Caco-2 (cell line): ENCODE measurements around the gene MPDU1. TPM values are rescaled to one million over a fixed set of nuclear protein-coding genes. Genes with fewer than 3 reads are reported as not detected.

ENCODE experiments used
- Bru-seq: library from RNA; stranded (reverse); fragments of 400-500 nt; gene quantifications from one replicate; lab custom pipeline; 2021; lab: Mats Ljungman, UMichigan
- BruChase-seq, 2 experiments: library from RNA; stranded (reverse); fragments of 400-500 nt; gene quantifications; one replicate each; lab custom pipeline; 2021; lab: Mats Ljungman, UMichigan
- BruUV-seq: library from RNA; stranded (reverse); fragments of 400-500 nt; replicated peaks from 2 replicates; lab custom pipeline; 2021; lab: Mats Ljungman, UMichigan
- CTCF ChIA-PET: fragments of 300-600 bp; sonication (Branson Sonifier 250); formaldehyde crosslinking; loops from one replicate; lab custom pipeline; 2022; ENCODE audit warnings: antibody characterized with exemption; lab: Charles Lee
- POLR2A ChIA-PET: fragments of 300-600 bp; sonication (Branson Sonifier 250); formaldehyde crosslinking; loops from one replicate; lab custom pipeline; 2022; ENCODE audit warnings: antibody characterized with exemption; lab: Charles Lee
- DNase-seq, 2 experiments: peaks; one replicate each; pipeline versions ENCODE4 v3.0.0 to v3.0.0-alpha.2; 2020 to 2022
- H3K27me3 ChIP-seq: replicated peaks from 2 replicates; pipeline ENCODE4 v1.6.0; 2011; ENCODE audit warnings: low read length; ENCODE audit not compliant: control insufficient read depth, insufficient read depth
- H3K36me3 ChIP-seq: 2 replicates; pipeline ENCODE4 v1.5.1; 2011; ENCODE audit warnings: low read length; ENCODE audit not compliant: control insufficient read depth, insufficient read depth
- H3K4me1 ChIP-seq: fragments of 250-450 bp; sonication (Bioruptor Pico); 2 replicates; pipeline ENCODE4 v1.5.1; 2020; ENCODE audit warnings: mild to moderate bottlenecking
- H3K4me3 ChIP-seq: 2 replicates; pipeline ENCODE4 v1.5.1; 2011; ENCODE audit warnings: low read depth, mild to moderate bottlenecking, control low read depth, low read length
- H3K9me3 ChIP-seq: fragments of 250-450 bp; sonication (Bioruptor Pico); 2 replicates; pipeline ENCODE4 v1.5.1; 2020; ENCODE audit warnings: mild to moderate bottlenecking, moderate library complexity
- H3K27ac Mint-ChIP-seq: one replicate; pipeline ENCODE4 v1.8.0; 2022; ENCODE audit warnings: mixed read lengths; ENCODE audit not compliant: unreplicated experiment
- H3K27me3 Mint-ChIP-seq: one replicate; pipeline ENCODE4 v1.8.0; 2022; ENCODE audit warnings: mixed read lengths; ENCODE audit not compliant: insufficient read depth, unreplicated experiment
- H3K36me3 Mint-ChIP-seq: one replicate; pipeline ENCODE4 v1.8.0; 2022; ENCODE audit warnings: mild to moderate bottlenecking, mixed read lengths; ENCODE audit not compliant: insufficient read depth, unreplicated experiment
- H3K4me1 Mint-ChIP-seq: one replicate; pipeline ENCODE4 v1.8.0; 2022; ENCODE audit warnings: low read depth, mixed read lengths; ENCODE audit not compliant: unreplicated experiment
- H3K4me3 Mint-ChIP-seq: one replicate; pipeline ENCODE4 v1.8.0; 2022; ENCODE audit warnings: mild to moderate bottlenecking, moderate library complexity, mixed read lengths; ENCODE audit not compliant: unreplicated experiment
- H3K9me3 Mint-ChIP-seq: one replicate; pipeline ENCODE4 v1.8.0; 2022; ENCODE audit warnings: mixed read lengths; ENCODE audit not compliant: unreplicated experiment
- CTCF ChIP-seq, 2 experiments: fragments of 200-600 bp in 1 of 2; IDR thresholded peaks; 1 replicate in 1 of 2; 2 replicates in 1 of 2; pipeline versions ENCODE4 v1.5.1 to v1.8.0; 2011 to 2022; ENCODE audit warnings: antibody characterized with exemption in 1 of 2, control low read depth in 1 of 2, inconsistent platforms in 1 of 2, low read depth in 1 of 2, low read length in 1 of 2, mild to moderate bottlenecking in 1 of 2, moderate library complexity in 1 of 2; ENCODE audit not compliant: insufficient read depth in 1 of 2, severe bottlenecking in 1 of 2, unreplicated experiment in 1 of 2
- intact Hi-C: fragments of 100-400 bp; cut with micrococcal nuclease; formaldehyde crosslinking; loops from one replicate; pipeline ENCODE4 v1.10.0; 2022; ENCODE audit not compliant: unreplicated experiment
- long read RNA-seq: library from polyadenylated mRNA; stranded (forward); transcript quantifications from one replicate; pipeline ENCODE4 v2.0.0, GENCODE V29; 2022
- total RNA-seq: library from RNA; stranded (reverse); gene quantifications from 2 replicates; pipeline ENCODE4 v1.2.3, GENCODE V29; 2022

The MPDU1 gene
- 44.2 and 49.7 TPM in 2 replicates for total RNA-seq
- Bru-seq, nascent RNA: percentile 61 among the genes with signal in this experiment
- percentile 68 among the genes with signal in this experiment for BruChase-seq, experiment 1, labeled RNA remaining after a 2-hour chase
- percentile 83 among the genes with signal in this experiment for BruChase-seq, experiment 2, labeled RNA remaining after a 6-hour chase
- long read RNA-seq, transcript MPDU1-201 (7 exons, 1,601 nt): major isoform, 89 of 111 reads
- long read RNA-seq, partial matches to known transcripts: 3 of 111 reads
- long read RNA-seq, other reads (novel, unspliced or antisense): 7 of 111 reads

GRCh38 chr17:7583253-7584109, at the start of gene MPDU1:
TSS of gene MPDU1 (plus strand) at chr17:7583852. CDS start at chr17:7583863, 11 bp downstream.
- intact Hi-C loops: loop anchor here (2.0 kb wide), 1 partner anchor 105 kb away; the partner anchor contains the start of gene WRAP53
- CTCF ChIA-PET: interaction anchor here (1.2 to 1.7 kb wide), 3 partner anchors 32 to 104 kb away, joined by 3 to 7 read pairs (median 6); partner anchors contain the start of genes FXR2, TP53 and WRAP53
- H3K4me1 ChIP-seq: peaks cover 10% of the 10 kb centered on the region

DNA sequence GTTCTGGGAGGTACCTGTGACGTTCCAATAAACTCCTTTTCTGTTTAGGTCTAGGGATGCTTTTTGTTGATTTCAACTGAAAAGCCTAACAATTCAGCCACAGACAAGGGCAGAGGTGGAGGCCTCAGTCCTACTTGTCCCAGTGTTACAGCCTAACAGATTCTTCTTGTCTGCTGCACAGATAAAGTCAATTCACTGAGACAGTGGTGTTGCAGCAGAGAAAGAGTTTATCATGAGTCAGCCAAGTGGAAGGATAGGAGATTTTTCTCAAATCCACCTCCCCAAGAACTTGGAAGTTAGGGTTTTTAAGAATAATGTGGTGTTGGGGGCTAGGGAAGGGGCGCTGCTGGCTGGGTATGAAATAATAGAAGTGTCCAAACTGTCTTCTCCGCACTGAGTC, 45.6 kb upstream of the MPDU1 start:
- no peak for TF ChIP-seq CTCF (IDR thresholded peaks at IDR 0.05; ENCODE audit: insufficient read depth in 1 of 2, low read depth in 1 of 2, low read length in 1 of 2, severe bottlenecking in 1 of 2, unreplicated experiment in 1 of 2)
- DNase-seq: no peak
- H3K27me3 ChIP-seq: no peaks in the 10 kb centered on the region
- Mint-ChIP-seq H3K4me1 (no peaks in the 10 kb centered on the region), H3K27ac (no peak overlapping the region), H3K9me3 (peaks cover 11% of the 10 kb centered on the region), H3K4me3 (no peak overlapping the region), H3K36me3 (no peaks in the 10 kb centered on the region), H3K27me3 (no peaks in the 10 kb centered on the region)
- no peaks in the 10 kb centered on the region for H3K4me1 ChIP-seq
- H3K9me3 ChIP-seq: peaks cover 4% of the 10 kb centered on the region; the same call in 1 of the 2 replicates
- CTCF ChIA-PET: no interaction called here
- POLR2A ChIA-PET: no interaction called here
- no peaks in the 10 kb centered on the region for H3K36me3 ChIP-seq
- intact Hi-C loops: no loop called here
- BruUV-seq: no TSS peak
- no peak overlapping the region for H3K4me3 ChIP-seq

More at GRCh38 chr17:7583253-7584109, at the start of gene MPDU1:
- Mint-ChIP-seq H3K4me1 (peaks cover 25% of the 10 kb centered on the region), H3K36me3 (peaks cover 65% of the 10 kb centered on the region), H3K9me3 (no peaks in the 10 kb centered on the region), H3K27me3 (no peaks in the 10 kb centered on the region), H3K27ac (peak within 1 kb of the TSS; percentile 100), H3K4me3 (peak within 1 kb of the TSS; percentile 96)
- TF ChIP-seq CTCF (IDR thresholded peaks at IDR 0.05; ENCODE audit: insufficient read depth in 1 of 2, low read depth in 1 of 2, low read length in 1 of 2, severe bottlenecking in 1 of 2, unreplicated experiment in 1 of 2): no peak
- H3K4me3 ChIP-seq: peak within 1 kb of the TSS; percentile 59
- H3K9me3 ChIP-seq: no peaks in the 10 kb centered on the region
- BruUV-seq: TSS peak; percentile 84
- H3K27me3 ChIP-seq: no peaks in the 10 kb centered on the region
- POLR2A ChIA-PET: interaction anchor here (0.6 to 1.8 kb wide), 9 partner anchors 10 to 548 kb away, joined by 3 to 17 read pairs (median 3); partner anchors contain the start of genes ATP1B2, FXR2, TMEM256 and TP53
- peak; percentile 92 to 93 for DNase-seq
- no peaks in the 10 kb centered on the region; the same call in 1 of the 2 replicates for H3K36me3 ChIP-seq
